Measurements from ENCODE around the gene SPECC1L. TPM values are rescaled to one million over a fixed set of nuclear protein-coding genes. Genes with fewer than 3 reads are reported as not detected.

Gene SPECC1L
- total RNA-seq, 1 donor from 2014 or later: 80.6 TPM

- no peak overlapping the region for H3K4me3 Mint-ChIP-seq (ENCODE audit: unreplicated experiment)
- peaks cover 4% of the 10 kb centered on the region for H3K27me3 Mint-ChIP-seq (ENCODE audit: unreplicated experiment)
- no peak for TF ChIP-seq CTCF (IDR thresholded peaks at IDR 0.05; ENCODE audit: unreplicated experiment)
- peaks cover 9% of the 10 kb centered on the region for H3K4me1 Mint-ChIP-seq (ENCODE audit: unreplicated experiment)
- peaks cover 4% of the 10 kb centered on the region for H3K36me3 Mint-ChIP-seq (ENCODE audit: low read depth, unreplicated experiment)
- no peaks in the 10 kb centered on the region for H3K9me3 Mint-ChIP-seq (ENCODE audit: unreplicated experiment)
- no peak for DNase-seq (ENCODE audit: low spot score)
- no peak overlapping the region for H3K27ac Mint-ChIP-seq (ENCODE audit: unreplicated experiment)
These were observed 171.0 kb downstream of the SPECC1L start for GRCh38 chr22:24441406-24442351.

- DNase-seq (ENCODE audit: low spot score): no peak
- H3K9me3 Mint-ChIP-seq (ENCODE audit: unreplicated experiment): no peaks in the 10 kb centered on the region
- peaks cover 4% of the 10 kb centered on the region for H3K27me3 Mint-ChIP-seq (ENCODE audit: unreplicated experiment)
- H3K27ac Mint-ChIP-seq (ENCODE audit: unreplicated experiment): no peak overlapping the region
- peaks cover 4% of the 10 kb centered on the region for H3K36me3 Mint-ChIP-seq (ENCODE audit: low read depth, unreplicated experiment)
- no peak for TF ChIP-seq CTCF (IDR thresholded peaks at IDR 0.05; ENCODE audit: unreplicated experiment)
- peaks cover 9% of the 10 kb centered on the region for H3K4me1 Mint-ChIP-seq (ENCODE audit: unreplicated experiment)
- no peak overlapping the region for H3K4me3 Mint-ChIP-seq (ENCODE audit: unreplicated experiment)
These were observed 171.7 kb downstream of the SPECC1L start for GRCh38 chr22:24442352-24442744.

DNA sequence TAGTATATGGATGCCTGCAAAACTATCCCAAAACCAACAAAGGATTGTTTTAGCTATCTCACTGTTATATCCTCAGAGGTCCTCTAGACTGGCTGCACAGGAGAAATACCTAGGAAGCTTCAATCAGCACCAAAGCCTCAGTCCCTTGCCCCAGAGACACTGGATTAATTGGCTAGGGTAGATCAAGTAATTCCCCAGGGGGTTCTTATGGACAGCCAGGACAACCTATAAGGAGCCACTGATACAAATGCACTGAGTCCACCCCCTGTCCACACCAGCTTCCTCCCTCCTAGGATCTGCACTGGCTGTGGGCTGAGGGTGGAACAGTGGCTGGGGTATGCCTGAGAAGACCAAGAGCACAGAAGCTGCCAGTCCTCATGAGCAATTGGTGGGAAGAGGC is 173.0 kb downstream of the SPECC1L start:
- H3K4me1 Mint-ChIP-seq (ENCODE audit: unreplicated experiment): peaks cover 7% of the 10 kb centered on the region
- no peak for TF ChIP-seq CTCF (IDR thresholded peaks at IDR 0.05; ENCODE audit: unreplicated experiment)
- no peaks in the 10 kb centered on the region for H3K9me3 Mint-ChIP-seq (ENCODE audit: unreplicated experiment)
- H3K36me3 Mint-ChIP-seq (ENCODE audit: low read depth, unreplicated experiment): peaks cover 4% of the 10 kb centered on the region
- H3K27ac Mint-ChIP-seq (ENCODE audit: unreplicated experiment): no peak overlapping the region
- no peak for DNase-seq (ENCODE audit: low spot score)
- H3K4me3 Mint-ChIP-seq (ENCODE audit: unreplicated experiment): no peak overlapping the region
- peaks cover 4% of the 10 kb centered on the region for H3K27me3 Mint-ChIP-seq (ENCODE audit: unreplicated experiment)

DNA sequence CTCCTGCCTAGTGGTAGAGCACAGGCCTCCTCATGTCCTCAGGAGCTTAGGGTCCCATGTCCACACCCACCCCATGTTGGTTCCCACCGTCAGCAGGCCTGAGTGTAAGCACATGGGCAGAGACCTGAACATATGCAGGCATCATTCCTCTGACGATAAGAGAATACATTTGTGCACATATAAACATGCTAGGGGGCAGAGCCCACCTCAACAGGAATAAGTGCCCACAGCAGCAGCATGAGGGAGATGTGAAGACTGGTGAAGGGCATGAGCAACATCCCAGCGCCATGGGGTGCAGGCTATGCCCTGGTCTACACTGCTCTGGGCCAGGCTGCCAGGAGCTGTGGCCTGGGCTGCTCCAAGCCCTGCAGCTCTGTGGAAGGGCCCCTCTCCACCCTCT is 173.6 kb downstream of the SPECC1L start:
- Mint-ChIP-seq H3K9me3 (ENCODE audit: unreplicated experiment) (no peaks in the 10 kb centered on the region), H3K36me3 (ENCODE audit: low read depth, unreplicated experiment) (peaks cover 4% of the 10 kb centered on the region), H3K4me1 (ENCODE audit: unreplicated experiment) (peaks cover 11% of the 10 kb centered on the region), H3K27ac (ENCODE audit: unreplicated experiment) (no peak overlapping the region), H3K27me3 (ENCODE audit: unreplicated experiment) (peaks cover 4% of the 10 kb centered on the region), H3K4me3 (ENCODE audit: unreplicated experiment) (no peak overlapping the region)
- no peak for TF ChIP-seq CTCF (IDR thresholded peaks at IDR 0.05; ENCODE audit: unreplicated experiment)
- DNase-seq (ENCODE audit: low spot score): no peak

Measured in endothelial cell (in vitro differentiated cells).